CD4-positive, CD25-positive, alpha-beta regulatory T cell (primary cell): Measurements from ENCODE around the gene DGCR2. TPM values are rescaled to one million over a fixed set of nuclear protein-coding genes. Genes with fewer than 3 reads are reported as not detected.

Experiments used
- ATAC-seq, 2 donors: fragments of 150-1000 bp; cut with Tn5 transposase; one replicate each; pipeline ENCODE4 v1.10.0; 2021; ENCODE audit warnings: low read depth in 2 of 2, moderate number of reproducible peaks in 2 of 2, moderate library complexity in 1 of 2
- DNase-seq, 3 donors: peaks; one replicate each; pipeline versions ENCODE4 v3.0.0 to v3.0.0-alpha.2; 2012 to 2022; ENCODE audit warnings: mixed read lengths in 1 of 3
- H3K27ac ChIP-seq: one replicate; pipeline ENCODE4 v1.7.0; 2013; ENCODE audit warnings: mild to moderate bottlenecking, low read length; ENCODE audit not compliant: insufficient read depth, poor library complexity, severe bottlenecking
- H3K27me3 ChIP-seq: one replicate; pipeline ENCODE4 v1.7.0; 2013; ENCODE audit warnings: low read length; ENCODE audit not compliant: control insufficient read depth, insufficient read depth
- H3K36me3 ChIP-seq: one replicate; pipeline ENCODE4 v1.7.0; 2013; ENCODE audit warnings: mild to moderate bottlenecking, low read length, moderate library complexity; ENCODE audit not compliant: control insufficient read depth, insufficient read depth
- H3K4me1 ChIP-seq: 2 replicates; pipeline ENCODE4 v1.7.0; 2013; ENCODE audit warnings: mild to moderate bottlenecking, low read length; ENCODE audit not compliant: insufficient read depth, control insufficient read depth, poor library complexity, severe bottlenecking
- H3K4me3 ChIP-seq: one replicate; pipeline ENCODE4 v1.7.0; 2013; ENCODE audit warnings: low read depth, mild to moderate bottlenecking, low read length, moderate library complexity
- H3K9me3 ChIP-seq, 2 experiments: 1 replicate in 1 of 2; 2 replicates in 1 of 2; pipeline ENCODE4 v1.7.0; 2013; ENCODE audit warnings: low read length in 2 of 2, mild to moderate bottlenecking in 1 of 2, moderate library complexity in 1 of 2; ENCODE audit not compliant: control insufficient read depth in 2 of 2
- H3K27ac Mint-ChIP-seq, 3 donors: one replicate each; pipeline ENCODE4 v1.8.0; 2020 to 2022; ENCODE audit warnings: mild to moderate bottlenecking in 3 of 3, mixed read lengths in 3 of 3, moderate library complexity in 2 of 3
- H3K27me3 Mint-ChIP-seq: one replicate; pipeline ENCODE4 v1.8.0; 2022; ENCODE audit warnings: mild to moderate bottlenecking, mixed read lengths
- H3K36me3 Mint-ChIP-seq: one replicate; pipeline ENCODE4 v1.8.0; 2020; ENCODE audit warnings: mixed read lengths
- H3K4me1 Mint-ChIP-seq, 4 donors: one replicate each; pipeline ENCODE4 v1.8.0; 2020 to 2022; ENCODE audit warnings: mixed read lengths in 4 of 4, mild to moderate bottlenecking in 1 of 4
- H3K4me3 Mint-ChIP-seq, 4 donors: one replicate each; pipeline ENCODE4 v1.8.0; 2020 to 2022; ENCODE audit warnings: mild to moderate bottlenecking in 4 of 4, mixed read lengths in 4 of 4, moderate library complexity in 3 of 4
- H3K9me3 Mint-ChIP-seq, 7 donors: one replicate each; pipeline ENCODE4 v1.8.0; 2020 to 2022; ENCODE audit warnings: mixed read lengths in 7 of 7, mild to moderate bottlenecking in 3 of 7, moderate library complexity in 2 of 7
- polyA plus RNA-seq, 4 donors: library from polyadenylated mRNA; unstranded; fragments of 300-500 nt; fragmentation: Illumina TruSeq; gene quantifications; one replicate each; pipeline ENCODE4 v1.2.3, GENCODE V29; 2021
- total RNA-seq: library from RNA; stranded (reverse); gene quantifications from one replicate; pipeline ENCODE4 v1.2.3, GENCODE V29; 2022

Gene DGCR2
- total and polyA plus RNA-seq, 5 donors from 2014 or later = 51.8 to 75.2 (median 58.4) TPM

- Mint-ChIP-seq H3K4me3 (no peak overlapping the region), H3K27ac (peak overlapping the region in 1 of 3 donors; percentile 85), H3K4me1 (peaks cover 8 to 59% (median 31%) of the 10 kb centered on the region in 4 donors), H3K27me3 (no peaks in the 10 kb centered on the region), H3K36me3 (peaks cover 13% of the 10 kb centered on the region), H3K9me3 (no peaks in the 10 kb centered on the region)
- Histone ChIP-seq H3K27me3 (no peaks in the 10 kb centered on the region), H3K9me3 (no peaks in the 10 kb centered on the region), H3K36me3 (peaks cover 22% of the 10 kb centered on the region), H3K27ac (no peak overlapping the region), H3K4me3 (no peak overlapping the region), H3K4me1 (peaks cover 3% of the 10 kb centered on the region)
- ATAC-seq = no peak
- DNase-seq = no peak
Observed at GRCh38 chr22:19097518-19097917, 24.7 kb downstream of the DGCR2 start.

- Mint-ChIP-seq H3K4me1 (peaks cover 9 to 59% (median 29%) of the 10 kb centered on the region in 4 donors), H3K9me3 (no peaks in the 10 kb centered on the region), H3K36me3 (peaks cover 8% of the 10 kb centered on the region), H3K27ac (peak overlapping the region in 1 of 3 donors; percentile 76), H3K4me3 (no peak overlapping the region), H3K27me3 (no peaks in the 10 kb centered on the region)
- H3K9me3 ChIP-seq = no peaks in the 10 kb centered on the region
- H3K27me3 ChIP-seq = no peaks in the 10 kb centered on the region
- no peak overlapping the region for H3K27ac ChIP-seq
- no peak for ATAC-seq
- H3K36me3 ChIP-seq = peaks cover 22% of the 10 kb centered on the region
- no peak overlapping the region for H3K4me3 ChIP-seq
- DNase-seq = no peak
- peaks cover 3% of the 10 kb centered on the region for H3K4me1 ChIP-seq
Observed at GRCh38 chr22:19096555-19096954, 25.7 kb downstream of the DGCR2 start.

GRCh38 chr22:19094393-19094997 lies 27.7 kb downstream of the DGCR2 start:
- Histone ChIP-seq H3K4me3 (no peak overlapping the region), H3K9me3 (no peaks in the 10 kb centered on the region), H3K27ac (no peak overlapping the region), H3K4me1 (peaks cover 3% of the 10 kb centered on the region), H3K27me3 (no peaks in the 10 kb centered on the region), H3K36me3 (peaks cover 17% of the 10 kb centered on the region)
- ATAC-seq (no peak), DNase-seq (no peak)
- no peak overlapping the region for H3K27ac Mint-ChIP-seq
- no peak overlapping the region for H3K4me3 Mint-ChIP-seq
- H3K36me3 Mint-ChIP-seq = peaks cover 8% of the 10 kb centered on the region
- no peaks in the 10 kb centered on the region for H3K9me3 Mint-ChIP-seq
- no peaks in the 10 kb centered on the region for H3K27me3 Mint-ChIP-seq
- peaks cover 19 to 56% (median 35%) of the 10 kb centered on the region in 4 donors for H3K4me1 Mint-ChIP-seq

GRCh38 chr22:19092725-19093124 lies 29.5 kb downstream of the DGCR2 start:
- no peaks in the 10 kb centered on the region for H3K27me3 Mint-ChIP-seq
- no peaks in the 10 kb centered on the region for H3K4me1 ChIP-seq
- peaks cover 15% of the 10 kb centered on the region for H3K36me3 Mint-ChIP-seq

GRCh38 chr22:19090586-19091127 lies 31.6 kb downstream of the DGCR2 start:
- Mint-ChIP-seq H3K27me3 (no peaks in the 10 kb centered on the region), H3K27ac (peak overlapping the region in 2 of 3 donors; percentile 33 to 93), H3K4me1 (peaks cover 15 to 48% (median 28%) of the 10 kb centered on the region in 4 donors), H3K36me3 (peaks cover 18% of the 10 kb centered on the region), H3K9me3 (no peaks in the 10 kb centered on the region), H3K4me3 (no peak overlapping the region)
- H3K9me3 ChIP-seq = no peaks in the 10 kb centered on the region
- H3K27ac ChIP-seq = no peak overlapping the region
- H3K36me3 ChIP-seq = peaks cover 35% of the 10 kb centered on the region
- DNase-seq = no peak
- H3K4me1 ChIP-seq = no peaks in the 10 kb centered on the region
- no peak for ATAC-seq
- H3K4me3 ChIP-seq = no peak overlapping the region
- H3K27me3 ChIP-seq = no peaks in the 10 kb centered on the region

More at GRCh38 chr22:19092725-19093124, 29.5 kb downstream of the DGCR2 start:
- no peak overlapping the region for H3K27ac ChIP-seq
- H3K4me3 ChIP-seq = no peak overlapping the region
- H3K27me3 ChIP-seq = no peaks in the 10 kb centered on the region
- peaks cover 25% of the 10 kb centered on the region for H3K36me3 ChIP-seq
- H3K9me3 ChIP-seq = no peaks in the 10 kb centered on the region
- Mint-ChIP-seq H3K4me3 (no peak overlapping the region), H3K27ac (peak overlapping the region in 2 of 3 donors; percentile 55 to 85), H3K9me3 (no peaks in the 10 kb centered on the region), H3K4me1 (peaks cover 19 to 57% (median 34%) of the 10 kb centered on the region in 4 donors)
- ATAC-seq = no peak
- DNase-seq = no peak

- Mint-ChIP-seq H3K27me3 (no peaks in the 10 kb centered on the region), H3K4me1 (peaks cover 15 to 52% (median 32%) of the 10 kb centered on the region in 4 donors)
- no peak for ATAC-seq
Observed at GRCh38 chr22:19090183-19090582, 32.0 kb downstream of the DGCR2 start.

GRCh38 chr22:19088866-19089595 lies 33.2 kb downstream of the DGCR2 start:
- Histone ChIP-seq H3K9me3 (no peaks in the 10 kb centered on the region), H3K36me3 (peaks cover 36% of the 10 kb centered on the region), H3K4me3 (no peak overlapping the region), H3K27me3 (no peaks in the 10 kb centered on the region), H3K4me1 (no peaks in the 10 kb centered on the region), H3K27ac (no peak overlapping the region)
- Mint-ChIP-seq H3K36me3 (peaks cover 26% of the 10 kb centered on the region), H3K4me1 (peaks cover 15 to 51% (median 35%) of the 10 kb centered on the region in 4 donors), H3K27ac (peak overlapping the region in 2 of 3 donors; percentile 67 to 85), H3K4me3 (no peak overlapping the region), H3K27me3 (no peaks in the 10 kb centered on the region), H3K9me3 (no peaks in the 10 kb centered on the region)
- ATAC-seq (no peak), DNase-seq (no peak)

More at GRCh38 chr22:19090183-19090582, 32.0 kb downstream of the DGCR2 start:
- Mint-ChIP-seq H3K36me3 (peaks cover 23% of the 10 kb centered on the region), H3K4me3 (no peak overlapping the region), H3K27ac (peak overlapping the region in 2 of 3 donors; percentile 33 to 93), H3K9me3 (no peaks in the 10 kb centered on the region)
- Histone ChIP-seq H3K9me3 (no peaks in the 10 kb centered on the region), H3K27me3 (no peaks in the 10 kb centered on the region), H3K27ac (no peak overlapping the region), H3K4me3 (no peak overlapping the region), H3K36me3 (peaks cover 40% of the 10 kb centered on the region), H3K4me1 (no peaks in the 10 kb centered on the region)
- DNase-seq = no peak
